Neural cell (in vitro differentiated cells): ENCODE data around the gene ATP11A. TPM values are rescaled to one million over a fixed set of nuclear protein-coding genes. Genes with fewer than 3 reads are reported as not detected.

Experiments used
- H2AFZ ChIP-seq: fragments of 200-600, 300-800 bp; sonication (generic), shearing (Covaris generic); 2 replicates; pipeline ENCODE4 v1.6.0; 2014; ENCODE audit warnings: low read depth, mild to moderate bottlenecking, antibody characterized with exemption, low read length, moderate library complexity
- H3F3A ChIP-seq: fragments of 200-600 bp; shearing (Covaris generic); 2 replicates; pipeline ENCODE4 v1.6.1; 2016; ENCODE audit warnings: mild to moderate bottlenecking, moderate library complexity, mixed read lengths, antibody characterized with exemption, low read length; ENCODE audit not compliant: insufficient read depth, poor library complexity, severe bottlenecking
- H3K27ac ChIP-seq: fragments of 200-600, 300-800 bp; sonication (generic), shearing (Covaris generic); 2 replicates; pipeline ENCODE4 v1.5.1; 2014; ENCODE audit warnings: mild to moderate bottlenecking, low read length, moderate library complexity
- H3K27me3 ChIP-seq: fragments of 300-800, 200-600 bp; sonication (generic), shearing (Covaris generic); 2 replicates; pipeline ENCODE4 v1.6.0; 2014; ENCODE audit warnings: mild to moderate bottlenecking, low read depth, low read length, moderate library complexity; ENCODE audit not compliant: insufficient read depth
- H3K36me3 ChIP-seq: fragments of 300-800, 200-600 bp; sonication (generic), shearing (Covaris generic); 2 replicates; pipeline ENCODE4 v1.5.1; 2014; ENCODE audit warnings: mild to moderate bottlenecking, antibody characterized with exemption, low read length, moderate library complexity; ENCODE audit not compliant: insufficient read depth
- H3K4me2 ChIP-seq: fragments of 300-800, 200-600 bp; sonication (generic), shearing (Covaris generic); 2 replicates; pipeline ENCODE4 v1.6.0; 2014; ENCODE audit warnings: mild to moderate bottlenecking, low read length
- H3K4me3 ChIP-seq: fragments of 300-800, 200-600 bp; sonication (generic), shearing (Covaris generic); 2 replicates; pipeline ENCODE4 v1.5.1; 2014; ENCODE audit warnings: mild to moderate bottlenecking, low read length, moderate library complexity
- H3K79me2 ChIP-seq: fragments of 200-600 bp; shearing (Covaris generic); replicated peaks from 2 replicates; pipeline ENCODE4 v1.6.0; 2014; ENCODE audit warnings: mild to moderate bottlenecking, low read length, moderate library complexity; ENCODE audit not compliant: insufficient read depth
- H3K9ac ChIP-seq: fragments of 300-800, 200-600 bp; sonication (generic), shearing (Covaris generic); 2 replicates; pipeline ENCODE4 v1.6.1; 2016; ENCODE audit warnings: mild to moderate bottlenecking, low read length, mixed read lengths
- H3K9me2 ChIP-seq: fragments of 200-600 bp; shearing (Covaris generic); 2 replicates; pipeline ENCODE4 v1.6.1; 2016; ENCODE audit warnings: mild to moderate bottlenecking, low read length, mixed read lengths; ENCODE audit not compliant: insufficient read depth
- H3K9me3 ChIP-seq: fragments of 200-600, 300-800 bp; sonication (generic), shearing (Covaris generic); 2 replicates; pipeline ENCODE4 v1.6.1; 2016; ENCODE audit warnings: mild to moderate bottlenecking, mixed run types, low read length, moderate library complexity, mixed read lengths
- H4K20me1 ChIP-seq: fragments of 200-600 bp; shearing (Covaris generic); 2 replicates; pipeline ENCODE4 v1.6.1; 2016; ENCODE audit warnings: mild to moderate bottlenecking, mixed run types; ENCODE audit not compliant: insufficient read depth
- CTCF ChIP-seq: fragments of 450-650 bp; IDR thresholded peaks from 2 replicates; pipeline ENCODE4 v1.5.1; 2014; ENCODE audit warnings: antibody characterized with exemption, mild to moderate bottlenecking, moderate library complexity; ENCODE audit not compliant: poor library complexity, severe bottlenecking
- EP300 ChIP-seq: fragments of 450-650 bp; conservative IDR thresholded peaks from 2 replicates; pipeline ENCODE4 v1.6.1; 2014; ENCODE audit warnings: antibody characterized with exemption, mild to moderate bottlenecking, moderate library complexity; ENCODE audit not compliant: poor library complexity, severe bottlenecking
- EZH2 ChIP-seq: fragments of 200-600, 300-800 bp; shearing (Covaris generic), sonication (generic); IDR thresholded peaks from 2 replicates; pipeline ENCODE4 v1.6.1; 2014; ENCODE audit warnings: antibody characterized with exemption, low read length, borderline replicate concordance, mild to moderate bottlenecking; ENCODE audit not compliant: insufficient read depth, poor library complexity, severe bottlenecking
- MXI1 ChIP-seq: fragments of 450-650 bp; conservative IDR thresholded peaks from 2 replicates; pipeline ENCODE4 v1.6.1; 2014; ENCODE audit warnings: antibody characterized with exemption, mild to moderate bottlenecking; ENCODE audit not compliant: poor library complexity, severe bottlenecking
- POLR2AphosphoS5 ChIP-seq: IDR thresholded peaks from 2 replicates; pipeline ENCODE4 v1.6.1; 2012
- RAD21 ChIP-seq: fragments of 450-650 bp; conservative IDR thresholded peaks from 2 replicates; pipeline ENCODE4 v1.6.1; 2014; ENCODE audit warnings: antibody characterized with exemption, mild to moderate bottlenecking, moderate library complexity
- REST ChIP-seq: IDR thresholded peaks from 2 replicates; pipeline ENCODE4 v1.6.1; 2012; ENCODE audit warnings: borderline replicate concordance
- SMC3 ChIP-seq: fragments of 450-650 bp; conservative IDR thresholded peaks from 2 replicates; pipeline ENCODE4 v1.6.1; 2014; ENCODE audit warnings: antibody characterized with exemption, mild to moderate bottlenecking, moderate library complexity; ENCODE audit not compliant: poor library complexity
- TAF1 ChIP-seq: IDR thresholded peaks from 2 replicates; pipeline ENCODE4 v1.6.1; 2012; ENCODE audit warnings: low read depth
- polyA plus RNA-seq: library from polyadenylated mRNA; depleted of rRNA; stranded (reverse); fragments of >200 nt; gene quantifications from 2 replicates; pipeline ENCODE4 v1.2.3, GENCODE V29; 2014

Gene ATP11A
- polyA plus RNA-seq, 1 donor from 2014 or later = 3.0 TPM

- H3K27ac ChIP-seq = no peak overlapping the region
These were observed 159.7 kb downstream of the ATP11A start for GRCh38 chr13:112849500-112849899.

GRCh38 chr13:112850273-112850672, 160.4 kb downstream of the ATP11A start:
- no peak overlapping the region for H3K4me2 ChIP-seq
- H3K27ac ChIP-seq = no peak overlapping the region
- no peaks in the 10 kb centered on the region for H3K9me3 ChIP-seq
- no peaks in the 10 kb centered on the region for H3K79me2 ChIP-seq
- H4K20me1 ChIP-seq = no peaks in the 10 kb centered on the region
- no peak for TF ChIP-seq POLR2AphosphoS5
- TF ChIP-seq SMC3 = no peak
- TF ChIP-seq EZH2 = no peak
- no peak for TF ChIP-seq REST
- TF ChIP-seq EP300 = no peak
- no peak for TF ChIP-seq RAD21
- TF ChIP-seq TAF1 = no peak
- no peak for TF ChIP-seq MXI1
- no peak for TF ChIP-seq CTCF
- no peaks in the 10 kb centered on the region for H3K9me2 ChIP-seq
- H3K9ac ChIP-seq = no peak overlapping the region
- no peaks in the 10 kb centered on the region for H3F3A ChIP-seq
- no peaks in the 10 kb centered on the region for H3K36me3 ChIP-seq
- H3K27me3 ChIP-seq = no peaks in the 10 kb centered on the region
- H2AFZ ChIP-seq = no peak overlapping the region
- no peak overlapping the region for H3K4me3 ChIP-seq

More at GRCh38 chr13:112849500-112849899, 159.7 kb downstream of the ATP11A start:
- Histone ChIP-seq H4K20me1 (no peaks in the 10 kb centered on the region), H3K9me3 (no peaks in the 10 kb centered on the region), H2AFZ (no peak overlapping the region), H3K27me3 (no peaks in the 10 kb centered on the region), H3F3A (no peaks in the 10 kb centered on the region), H3K36me3 (no peaks in the 10 kb centered on the region), H3K79me2 (no peaks in the 10 kb centered on the region), H3K9me2 (no peaks in the 10 kb centered on the region), H3K9ac (no peak overlapping the region), H3K4me2 (no peak overlapping the region), H3K4me3 (no peak overlapping the region)
- TF ChIP-seq SMC3 (no peak), EP300 (no peak)
